ENCODE measurements around the gene FGF14.

- no peak for TF ChIP-seq CTCF (IDR thresholded peaks at IDR 0.05)
- TF ChIP-seq POLR2A (IDR thresholded peaks at IDR 0.05) = no peak
These were observed 689.9 kb downstream of the FGF14 start for GRCh38 chr13:101712026-101712348.

Data from Peyer's patch (tissue), 4 donors.